Small intestine (tissue), 7 donors: ENCODE data around the gene CHCHD10. TPM values are rescaled to one million over a fixed set of nuclear protein-coding genes. Genes with fewer than 3 reads are reported as not detected.

Experiments
- DNase-seq, 2 donors: peaks; one replicate each; pipeline versions ENCODE4 v3.0.0 to v3.0.0-alpha.2; 2013
- FAIRE-seq: peaks from 2 replicates; lab custom pipeline; 2012; peaks lifted over from hg19 to GRCh38; lab: Jason Lieb, UNC
- H3K27ac ChIP-seq, 3 donors: one replicate each; pipeline ENCODE4 v1.5.1; 2013; ENCODE audit warnings: low read length in 2 of 3, mild to moderate bottlenecking in 2 of 3, control low read depth in 1 of 3, inconsistent platforms in 1 of 3, low read depth in 1 of 3, moderate library complexity in 1 of 3
- H3K27me3 ChIP-seq, 3 donors: one replicate each; pipeline ENCODE4 v1.6.1; 2013; ENCODE audit warnings: low read length in 3 of 3, inconsistent platforms in 1 of 3; ENCODE audit not compliant: control insufficient read depth in 3 of 3, insufficient read depth in 3 of 3
- H3K36me3 ChIP-seq, 3 donors: one replicate each; pipeline ENCODE4 v1.6.1; 2013; ENCODE audit warnings: low read length in 3 of 3, inconsistent platforms in 1 of 3, low read depth in 1 of 3, mild to moderate bottlenecking in 1 of 3, moderate library complexity in 1 of 3; ENCODE audit not compliant: control insufficient read depth in 3 of 3, insufficient read depth in 2 of 3
- H3K4me1 ChIP-seq, 3 donors: one replicate each; pipeline ENCODE4 v1.6.1; 2013; ENCODE audit warnings: low read length in 2 of 3, inconsistent platforms in 1 of 3, low read depth in 1 of 3, mild to moderate bottlenecking in 1 of 3, moderate library complexity in 1 of 3; ENCODE audit not compliant: control insufficient read depth in 3 of 3, insufficient read depth in 2 of 3
- H3K4me3 ChIP-seq, 3 donors: one replicate each; pipeline ENCODE4 v1.5.1; 2013; ENCODE audit warnings: low read length in 3 of 3, control low read depth in 1 of 3, inconsistent platforms in 1 of 3, low read depth in 1 of 3, mild to moderate bottlenecking in 1 of 3, moderate library complexity in 1 of 3
- H3K9me3 ChIP-seq, 2 donors: one replicate each; pipeline ENCODE4 v1.6.1; 2013; ENCODE audit warnings: low read depth in 1 of 2, low read length in 1 of 2; ENCODE audit not compliant: control insufficient read depth in 2 of 2, insufficient read depth in 1 of 2
- WGBS, 3 donors: extraction: QIAGEN DNeasy Blood & Tissue Kit; methylation state at CpG; one replicate each; pipeline ENCODE4 v1.1.7; 2013; 5-methylcytosine and 5-hydroxymethylcytosine counted together
- polyA plus RNA-seq, 4 donors: library from polyadenylated mRNA; stranded (reverse) in 3 of 4; unstranded in 1 of 4; fragments of 200-250 nt in 3 of 4; fragments of 120-200 nt in 1 of 4; gene quantifications; one replicate each; pipeline versions ENCODE4 v1.2.1 to v1.2.3, GENCODE V29; 2013
- donor health status: healthy with polysubstance abuse.
- donor health status: control.
- donor health status: control.
- donor health status: Bipolar disorder and iron deficiency.
- donor health status: healthy.

Gene CHCHD10
- polyA plus RNA-seq, 4 donors, result 53.5 to 544 (median 282) TPM

DNA sequence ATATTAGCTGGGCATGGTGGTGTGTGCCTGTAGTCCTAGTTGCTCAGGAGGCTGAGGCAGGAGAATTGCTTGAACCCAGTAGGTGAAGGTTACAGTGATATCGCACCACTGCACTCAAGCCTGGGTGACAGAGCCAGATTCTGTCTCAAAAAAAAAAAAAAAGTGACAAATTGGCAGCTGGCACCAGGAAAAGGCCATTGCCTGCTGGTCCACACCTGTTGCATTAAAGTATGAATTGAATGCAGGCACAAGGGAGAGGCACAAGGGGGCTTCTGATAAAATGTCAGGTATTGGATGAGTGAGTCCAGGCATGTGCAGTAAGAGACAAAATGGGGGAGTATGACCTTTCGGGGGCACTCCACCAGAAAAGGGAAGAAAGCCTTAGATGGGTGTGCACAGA is 45.0 kb downstream of the CHCHD10 start:
- no peak overlapping the region for H3K4me3 ChIP-seq
- DNase-seq, result no peak
- H3K4me1 ChIP-seq, result no peaks in the 10 kb centered on the region
- FAIRE-seq, result no peak
- WGBS, 3 donors, result 60 to 79% (median 60%) methylated on average over 2 of the region's 2 CpGs
- no peaks in the 10 kb centered on the region for H3K9me3 ChIP-seq
- H3K27ac ChIP-seq, result no peak overlapping the region
- H3K36me3 ChIP-seq, result no peaks in the 10 kb centered on the region
- H3K27me3 ChIP-seq, result no peaks in the 10 kb centered on the region

DNA sequence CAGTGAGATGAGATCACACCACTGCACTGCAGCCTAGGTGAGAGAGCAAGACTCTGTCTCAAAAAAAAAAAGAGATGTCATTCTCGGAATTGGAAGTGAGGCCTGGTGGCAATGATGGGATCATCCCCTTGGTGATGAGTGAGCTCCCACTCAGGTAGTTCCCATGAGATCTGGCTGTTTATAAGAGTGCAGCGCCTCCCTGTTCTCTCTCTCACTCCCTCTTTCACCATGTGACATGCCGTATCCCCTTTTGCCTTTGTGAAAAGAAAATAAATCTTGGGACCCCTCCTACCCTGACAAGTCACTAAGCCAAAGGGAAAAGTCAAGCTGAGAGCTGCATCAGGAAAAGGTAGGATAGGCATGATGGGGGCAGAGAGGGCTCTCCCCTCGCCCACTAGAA is 45.6 kb downstream of the CHCHD10 start:
- WGBS, 3 donors, result 78 to 84% (median 81%) methylated on average over 4 of the region's 4 CpGs
- FAIRE-seq, result no peak
- Histone ChIP-seq H3K27ac (no peak overlapping the region), H3K4me3 (no peak overlapping the region), H3K4me1 (peaks cover 0 to 4% (median 0%) of the 10 kb centered on the region in 3 donors), H3K36me3 (no peaks in the 10 kb centered on the region), H3K27me3 (no peaks in the 10 kb centered on the region), H3K9me3 (no peaks in the 10 kb centered on the region)
- DNase-seq, result no peak

DNA sequence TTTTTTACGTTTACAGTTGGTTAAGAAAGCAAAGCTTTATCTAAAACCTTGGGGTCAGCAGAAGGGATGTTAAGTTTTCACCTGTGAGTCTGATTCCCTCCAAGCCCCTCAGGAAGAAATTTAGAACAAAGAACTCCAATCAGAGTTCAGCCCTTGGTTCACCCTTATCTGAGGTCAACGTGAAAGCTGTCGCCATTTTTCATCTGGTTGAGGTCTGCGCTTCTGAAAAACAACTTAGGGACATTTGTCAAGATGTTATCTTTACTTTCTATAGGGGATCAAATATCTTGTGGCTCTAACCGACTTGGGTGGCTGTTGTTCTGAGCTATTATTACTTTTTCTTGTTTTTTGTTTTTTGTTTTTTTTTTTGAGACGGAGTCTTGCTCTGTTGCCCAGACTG is 46.9 kb downstream of the CHCHD10 start:
- 67 to 71% (median 68%) methylated on average over 6 of the region's 6 CpGs for WGBS, 3 donors
- DNase-seq (no peak), FAIRE-seq (no peak)
- no peaks in the 10 kb centered on the region for H3K36me3 ChIP-seq
- peaks cover 0 to 7% (median 3%) of the 10 kb centered on the region in 3 donors for H3K4me1 ChIP-seq
- H3K4me3 ChIP-seq, result no peak overlapping the region
- H3K9me3 ChIP-seq, result no peaks in the 10 kb centered on the region
- no peak overlapping the region for H3K27ac ChIP-seq
- H3K27me3 ChIP-seq, result no peaks in the 10 kb centered on the region

DNA sequence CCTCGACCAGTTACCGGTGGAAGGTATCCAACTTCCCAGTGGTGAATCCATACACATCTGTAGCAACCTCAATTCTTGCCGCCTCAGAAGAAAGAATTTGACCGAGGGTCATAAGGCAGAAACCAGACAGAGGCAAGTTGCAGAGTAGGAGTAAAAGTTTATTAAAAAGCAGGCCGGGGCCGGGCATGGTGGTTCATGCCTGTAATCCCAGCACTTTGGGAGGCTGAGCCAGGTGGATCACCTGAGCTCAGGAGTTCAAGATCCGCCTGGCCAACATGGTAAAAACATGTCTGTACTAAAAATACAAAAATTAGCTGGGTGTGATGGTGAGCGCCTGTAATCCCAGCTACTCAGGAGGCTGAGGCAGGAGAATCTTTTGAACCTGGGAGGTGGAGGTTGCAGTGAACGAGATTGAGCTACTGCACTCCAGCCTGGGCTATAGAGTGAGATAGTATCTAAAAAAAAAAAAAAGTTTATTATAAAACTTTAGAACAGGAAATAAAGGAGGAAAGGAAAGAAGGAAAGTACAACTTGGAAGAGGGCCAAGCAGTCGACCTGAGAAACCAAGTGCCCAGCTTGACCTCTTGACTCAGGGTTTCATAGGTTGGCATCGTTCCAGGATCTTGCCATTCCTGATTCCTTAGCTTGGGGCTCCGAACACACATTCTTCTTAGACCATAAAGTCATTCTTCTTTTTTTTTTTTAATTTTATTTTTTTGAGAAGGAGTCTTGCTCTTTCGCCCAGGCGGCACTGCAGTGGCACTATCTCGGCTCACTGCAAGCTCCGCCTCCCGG is 49.2 kb downstream of the CHCHD10 start:
- FAIRE-seq (no peak), DNase-seq (peak in 1 of 2 donors; percentile 44)
- Histone ChIP-seq H3K4me1 (peaks cover 0 to 7% (median 4%) of the 10 kb centered on the region in 3 donors), H3K27ac (no peak overlapping the region), H3K9me3 (no peaks in the 10 kb centered on the region), H3K36me3 (peaks cover 2 to 16% (median 5%) of the 10 kb centered on the region in 3 donors), H3K4me3 (no peak overlapping the region), H3K27me3 (no peaks in the 10 kb centered on the region)
- WGBS, 3 donors, result 85 to 86% (median 86%) methylated on average over 17 of the region's 17 CpGs

DNA sequence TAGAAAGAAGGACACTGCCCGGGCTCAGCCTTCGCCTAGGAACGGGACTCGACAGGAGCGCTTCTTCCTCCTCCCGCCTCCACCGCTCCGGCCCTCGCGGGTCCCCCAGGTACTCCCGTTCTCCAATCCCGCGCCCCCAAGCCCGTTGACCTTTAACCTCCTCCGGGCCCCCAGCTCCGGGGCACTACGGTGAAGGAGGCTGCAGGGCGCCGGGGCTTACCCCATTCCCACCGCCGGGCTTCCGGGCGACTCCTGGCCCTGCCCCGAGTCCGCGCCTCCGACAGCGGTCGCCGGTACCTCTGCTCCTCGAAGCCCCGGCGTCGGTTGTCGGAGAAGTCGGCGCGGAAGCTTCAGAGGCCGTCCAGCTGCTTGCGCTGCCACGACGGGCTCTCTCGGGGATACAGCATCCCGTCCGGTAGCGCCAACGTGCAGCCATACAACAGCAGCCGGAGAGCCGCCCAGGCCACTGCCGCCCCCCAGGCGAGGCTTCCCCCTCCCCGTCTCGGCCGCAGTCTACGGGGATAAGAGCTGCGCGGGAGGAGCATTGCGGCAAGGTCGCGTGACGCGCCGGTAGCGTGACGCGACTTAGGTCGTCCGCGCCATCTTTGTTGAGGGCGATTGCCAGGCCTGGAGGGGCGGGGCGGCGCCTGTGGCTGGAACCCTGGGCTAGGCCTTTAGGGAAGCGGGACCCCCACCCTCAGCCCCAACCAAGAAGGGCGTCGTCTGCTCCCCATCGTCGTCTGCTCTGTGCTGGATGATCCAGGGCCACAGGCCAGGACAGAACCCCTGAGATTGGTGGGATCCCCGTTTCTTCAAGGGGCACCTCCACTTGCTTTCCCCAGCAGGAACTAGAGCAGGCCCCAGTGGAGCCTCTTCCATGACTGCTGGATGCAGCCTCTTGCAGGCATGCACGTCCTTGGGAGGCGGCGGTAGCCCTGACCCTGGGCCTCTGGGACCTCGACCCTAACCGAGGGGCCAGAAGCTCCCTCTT is 50.7 kb downstream of the CHCHD10 start:
- FAIRE-seq, result no peak

More for the DNA sequence above, 50.7 kb downstream of the CHCHD10 start:
- 5 to 6% (median 5%) methylated on average over 73 to 84 of the region's 84 CpGs for WGBS, 3 donors
- DNase-seq, result peak; percentile 84 to 94
- H3K27ac ChIP-seq, result peak overlapping the region; percentile 31 to 77 (median 72)
- H3K4me3 ChIP-seq, result peak overlapping the region; percentile 67 to 93 (median 90)
- peaks cover 0 to 7% (median 4%) of the 10 kb centered on the region in 3 donors for H3K4me1 ChIP-seq
- no peaks in the 10 kb centered on the region for H3K27me3 ChIP-seq
- peaks cover 5 to 30% (median 13%) of the 10 kb centered on the region in 3 donors for H3K36me3 ChIP-seq
- H3K9me3 ChIP-seq, result no peaks in the 10 kb centered on the region

Other genes starting within 250 kb of the CHCHD10 start
- gene IGLL1, start 187.7 kb downstream of the CHCHD10 start, polyA plus RNA-seq, result 1 to 10 TPM in 1 of 4 donors, not detected in 3; 1.3 TPM
- gene DRICH1, start 135.7 kb downstream of the CHCHD10 start, polyA plus RNA-seq, result 1 to 10 TPM in 2 of 4 donors, under 1 TPM in 2; 0.30 to 1.8 (median 0.97) TPM
- gene RGL4, start 77.0 kb downstream of the CHCHD10 start, polyA plus RNA-seq, result 1 to 10 TPM in 2 of 4 donors, under 1 TPM in 2; 0.60 to 3.8 (median 0.91) TPM
- 1 to 10 TPM in 1 of 4 donors, under 1 TPM in 2, not detected in 1; 0.27 to 3.7 (median 0.98) TPM for gene ZNF70, start 16.9 kb downstream of the CHCHD10 start, polyA plus RNA-seq
- gene VPREB3, start 13.5 kb downstream of the CHCHD10 start, polyA plus RNA-seq, result 1 to 10 TPM in 1 of 4 donors, under 1 TPM in 1, not detected in 2; 0.95 to 6.2 TPM
- under 1 TPM in 2 of 4 donors, not detected in 2; 0.07 to 0.16 TPM for gene C22orf15, start 5.0 kb downstream of the CHCHD10 start, polyA plus RNA-seq
- gene MMP11, start 4.9 kb upstream of the CHCHD10 start, polyA plus RNA-seq, result 10 to 100 TPM in 1 of 4 donors, 1 to 10 TPM in 2, not detected in 1; 1.1 to 16.8 (median 1.7) TPM
- gene SMARCB1, start 19.0 kb upstream of the CHCHD10 start, polyA plus RNA-seq, result 10 to 100 TPM; 29.3 to 87.6 (median 55.2) TPM
- 10 to 100 TPM in 2 of 4 donors, 1 to 10 TPM in 2; 2.0 to 33.0 (median 14.1) TPM for gene DERL3, start 71.0 kb upstream of the CHCHD10 start, polyA plus RNA-seq
- gene SLC2A11, start 89.9 kb upstream of the CHCHD10 start, polyA plus RNA-seq, result 10 to 100 TPM in 1 of 4 donors, 1 to 10 TPM in 3; 3.6 to 17.8 (median 6.0) TPM
- 100 to 1,000 TPM; 335 to 743 (median 449) TPM for gene MIF, start 126.4 kb upstream of the CHCHD10 start, polyA plus RNA-seq
- 1 to 10 TPM in 3 of 4 donors, not detected in 1; 1.1 to 6.7 (median 2.1) TPM for gene GSTT2B, start 193.2 kb upstream of the CHCHD10 start, polyA plus RNA-seq
- gene DDTL, start 198.9 kb upstream of the CHCHD10 start, polyA plus RNA-seq, result 10 to 100 TPM in 2 of 4 donors, 1 to 10 TPM in 2; 1.4 to 10.9 (median 7.7) TPM
- gene DDT, start 206.5 kb upstream of the CHCHD10 start, polyA plus RNA-seq, result 100 to 1,000 TPM; 144 to 876 (median 451) TPM
- gene GSTT2, start 212.2 kb upstream of the CHCHD10 start, polyA plus RNA-seq, result 1 to 10 TPM in 1 of 4 donors, under 1 TPM in 2, not detected in 1; 0.19 to 1.4 (median 0.81) TPM
- not detected for gene GSTT4, start 237.5 kb upstream of the CHCHD10 start, polyA plus RNA-seq
- 10 to 100 TPM; 19.7 to 45.7 (median 32.2) TPM for gene CABIN1, start 243.3 kb upstream of the CHCHD10 start, polyA plus RNA-seq